Adipose tissue (tissue), 3 donors: Measurements from ENCODE around the gene KRT78. TPM values are rescaled to one million over a fixed set of nuclear protein-coding genes. Genes with fewer than 3 reads are reported as not detected.
A peak's percentile ranks its signal among the peaks of the same experiment; 100 is the strongest.
"Not testable (repeated sequence)": the region's sequence is repeated elsewhere in the genome, so short reads cannot be mapped to it uniquely, and the experiment has no call there.

Source experiments
- H3K27ac ChIP-seq: one replicate; pipeline ENCODE4 v1.5.1; 2013; ENCODE audit warnings: low read depth, low read length
- WGBS, 3 donors: extraction: QIAGEN DNeasy Blood & Tissue Kit; methylation state at CpG; one replicate each; pipeline ENCODE4 v1.1.7; 2013; 5-methylcytosine and 5-hydroxymethylcytosine counted together
- polyA plus RNA-seq, 3 donors: library from polyadenylated mRNA; stranded (reverse); fragments of 200-250 nt; gene quantifications; one replicate each; pipeline ENCODE4 v1.2.3, GENCODE V29; 2013
- donor health status: healthy with polysubstance abuse.
- donor health status: Bipolar disorder and iron deficiency.
- donor health status: healthy.

The KRT78 gene
- polyA plus RNA-seq, 3 donors = 0.12 to 0.98 TPM; not detected in 1

DNA sequence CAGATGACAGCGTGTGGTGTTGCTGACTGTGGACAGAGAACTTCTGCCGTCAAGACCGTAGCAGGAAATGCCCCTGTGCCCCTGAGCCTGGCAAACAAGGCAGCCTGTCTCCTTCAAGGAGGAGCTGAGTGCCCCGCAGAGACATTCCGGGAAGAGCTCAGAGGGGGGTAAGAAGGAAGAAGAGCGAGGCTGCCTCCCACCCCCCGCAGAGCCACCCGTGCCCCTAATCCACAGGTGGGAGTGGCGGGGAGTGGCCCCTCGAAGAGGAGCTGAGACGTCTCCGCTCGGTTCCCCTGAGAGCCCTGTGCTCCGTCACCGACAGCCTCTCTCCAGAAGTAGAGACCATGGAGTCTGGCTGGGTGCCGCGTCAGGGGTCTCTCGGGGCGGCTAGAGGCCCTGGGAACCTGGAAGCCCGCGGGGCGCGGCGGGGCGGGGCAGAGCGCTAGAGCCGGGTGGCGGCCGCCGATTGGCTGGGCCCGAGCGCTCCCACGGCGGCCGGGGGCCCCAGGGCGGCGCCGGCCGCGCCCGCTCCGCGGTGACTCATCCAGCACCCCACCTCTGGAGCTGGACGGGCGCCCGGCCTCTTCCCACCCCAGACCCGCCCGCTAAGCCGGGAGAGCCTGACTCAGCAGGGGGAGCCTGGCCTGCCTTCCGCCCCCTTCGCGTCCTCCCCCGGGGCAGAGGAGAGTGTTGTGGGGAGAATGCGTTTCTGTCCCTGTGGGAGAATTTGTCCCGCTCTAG is 25.2 kb upstream of the KRT78 start:
- 1 to 2% (median 2%) methylated on average over 55 of the region's 55 CpGs for WGBS, 3 donors

GRCh38 chr12:52873513-52873831 is 24.7 kb upstream of the KRT78 start:
- WGBS, 3 donors = 48 to 57% (median 53%) methylated on average over 4 of the region's 4 CpGs
- no peak overlapping the region for H3K27ac ChIP-seq

More for the DNA sequence above, 25.2 kb upstream of the KRT78 start:
- peak overlapping the region; percentile 40 for H3K27ac ChIP-seq

DNA sequence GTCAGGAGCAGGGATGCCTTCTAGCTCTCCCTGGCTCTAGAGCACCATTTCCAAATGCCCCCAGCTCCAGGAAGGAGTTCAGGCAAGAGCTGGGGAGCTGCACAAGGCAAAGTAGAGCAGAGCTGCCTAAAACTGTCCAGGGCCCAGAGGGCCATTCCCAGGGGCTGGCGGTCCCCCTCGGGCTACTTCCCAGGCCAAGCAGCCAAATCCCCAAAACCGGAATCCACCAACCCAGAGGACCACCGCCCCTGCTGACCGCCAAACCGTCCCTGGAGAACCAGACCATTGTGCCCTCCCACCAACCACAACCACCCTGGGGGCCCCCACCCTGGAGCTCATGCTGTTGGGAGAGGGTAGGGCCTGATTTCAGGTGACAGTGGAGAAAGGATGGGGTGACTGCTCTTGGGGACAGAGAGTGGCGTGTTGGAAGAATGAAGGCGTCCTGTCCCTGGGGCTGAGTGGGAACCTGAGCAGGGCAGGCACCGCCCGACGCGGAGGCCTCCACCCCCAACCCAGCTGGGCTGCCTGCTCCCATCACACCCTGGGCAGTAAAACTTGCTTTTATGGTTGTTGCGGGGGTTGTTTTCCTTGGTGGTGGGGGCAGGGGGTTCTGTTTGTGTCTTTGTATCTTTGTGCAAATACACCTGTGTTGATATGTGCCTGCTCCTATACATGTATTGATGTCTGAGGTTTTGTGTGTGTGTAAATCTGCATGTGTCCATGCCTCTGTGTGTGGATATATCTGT is 24.0 kb upstream of the KRT78 start:
- H3K27ac ChIP-seq = no peak overlapping the region
- 86 to 91% (median 90%) methylated on average over 13 of the region's 13 CpGs for WGBS, 3 donors

- WGBS, 3 donors = 45 to 74% (median 47%) methylated on average over 9 of the region's 9 CpGs
- peak overlapping the region; percentile 6 for H3K27ac ChIP-seq
Measured at GRCh38 chr12:52871291-52872039, 22.7 kb upstream of the KRT78 start.

DNA sequence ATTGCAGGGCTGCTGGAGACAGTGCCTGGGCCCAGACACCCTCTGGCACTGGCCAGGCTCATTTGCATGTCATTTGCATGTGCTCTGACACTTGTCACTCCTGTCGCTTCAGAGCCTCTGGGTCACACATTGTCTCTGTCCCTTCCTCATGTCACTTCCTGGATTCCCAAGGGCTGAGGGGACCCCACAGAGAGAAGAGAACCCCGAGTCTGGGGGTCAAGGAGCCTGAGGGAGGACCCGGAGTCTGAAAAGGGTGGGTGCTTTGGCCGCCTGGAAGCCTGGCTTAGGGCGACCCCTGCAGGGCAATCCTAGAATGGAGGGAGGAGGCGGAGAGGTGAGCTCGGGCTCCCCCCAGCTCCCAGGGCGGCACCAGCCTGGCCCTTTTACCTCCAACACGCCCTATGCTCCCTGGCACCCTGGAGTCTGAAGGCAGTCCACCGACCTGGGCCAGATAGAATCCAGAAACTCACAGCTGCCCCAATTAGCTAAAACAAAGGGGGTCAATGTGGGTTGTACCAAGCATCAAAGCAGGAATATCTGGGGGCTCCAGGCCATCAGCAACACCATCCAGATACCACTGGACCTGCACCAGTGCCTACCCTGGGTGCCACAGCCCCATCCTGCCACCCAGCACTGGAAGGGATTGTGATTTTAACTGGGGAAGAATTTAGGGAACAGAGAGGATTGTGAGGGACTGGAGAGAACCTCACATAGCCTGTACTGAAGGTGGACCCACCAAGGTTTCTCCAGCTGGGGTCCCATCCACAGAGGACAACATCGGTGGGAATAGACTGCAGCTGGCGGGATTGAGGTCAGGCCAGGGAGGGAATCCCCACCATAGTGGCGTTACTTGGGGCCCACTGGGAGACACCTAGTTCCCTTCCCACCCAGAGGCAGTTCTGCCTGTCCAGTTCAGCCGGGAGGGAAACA is 21.8 kb upstream of the KRT78 start:
- 34 to 38% (median 37%) methylated on average over 14 of the region's 14 CpGs for WGBS, 3 donors
- no peak overlapping the region for H3K27ac ChIP-seq

DNA sequence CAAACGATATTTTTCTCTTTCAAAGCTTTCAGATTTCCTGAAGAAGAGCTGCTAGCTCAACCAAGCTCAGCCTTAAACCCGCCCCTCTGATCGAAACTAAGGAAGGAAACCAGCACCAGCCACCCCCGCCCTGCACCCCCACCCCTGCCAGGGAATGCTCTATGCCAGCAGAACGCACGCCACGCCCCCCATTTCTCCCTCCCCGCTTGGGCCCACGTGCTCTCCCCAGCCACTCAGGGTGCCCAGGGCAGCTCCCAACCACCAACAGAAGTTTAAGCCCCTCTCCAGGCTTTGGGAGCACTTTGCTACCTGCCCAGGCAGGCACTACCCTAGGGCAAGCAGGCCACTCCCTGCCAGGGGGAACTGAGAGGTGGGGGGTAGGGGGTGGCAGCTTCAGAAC is 18.8 kb upstream of the KRT78 start:
- 20 to 65% (median 30%) methylated on average over 9 of the region's 9 CpGs for WGBS, 3 donors
- no peak overlapping the region for H3K27ac ChIP-seq

GRCh38 chr12:52867152-52867551 is 18.4 kb upstream of the KRT78 start:
- 94 to 95% (median 94%) methylated on average over 5 of the region's 5 CpGs for WGBS, 3 donors
- no peak overlapping the region for H3K27ac ChIP-seq

GRCh38 chr12:52865090-52865944 is 16.5 kb upstream of the KRT78 start:
- H3K27ac ChIP-seq = no peak overlapping the region
- WGBS, 3 donors = 50 to 64% (median 57%) methylated on average over 10 of the region's 10 CpGs

- WGBS, 3 donors = 66 to 79% (median 73%) methylated on average over 2 of the region's 2 CpGs
- H3K27ac ChIP-seq = no peak overlapping the region
Measured at GRCh38 chr12:52862023-52862422, 13.2 kb upstream of the KRT78 start.

DNA sequence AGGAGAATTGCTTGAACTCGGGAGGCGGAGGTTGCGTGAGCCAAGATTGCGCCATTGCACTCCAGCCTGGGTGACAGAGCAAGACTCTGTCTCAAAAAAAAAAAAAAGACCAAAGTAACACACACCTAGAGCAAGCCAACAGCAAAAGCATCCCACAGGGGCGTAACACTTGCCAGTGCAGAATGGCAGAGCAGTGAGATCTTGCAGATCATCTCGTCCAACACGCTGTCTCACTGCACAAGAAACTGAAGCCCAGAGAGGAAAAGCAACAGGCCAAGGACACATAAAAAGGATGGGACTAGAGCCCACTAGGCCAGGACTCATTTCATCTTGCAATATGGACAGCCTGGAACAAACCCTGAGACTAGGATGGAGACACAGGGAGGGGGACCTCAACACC is 12.7 kb upstream of the KRT78 start:
- 83 to 92% (median 84%) methylated on average over 7 of the region's 7 CpGs for WGBS, 3 donors

GRCh38 chr12:52860102-52860823 is 11.5 kb upstream of the KRT78 start:
- WGBS, 3 donors = 61 to 76% (median 70%) methylated on average over 6 of the region's 6 CpGs
- H3K27ac ChIP-seq = no peak overlapping the region

More for the DNA sequence above, 12.7 kb upstream of the KRT78 start:
- no peak overlapping the region for H3K27ac ChIP-seq

DNA sequence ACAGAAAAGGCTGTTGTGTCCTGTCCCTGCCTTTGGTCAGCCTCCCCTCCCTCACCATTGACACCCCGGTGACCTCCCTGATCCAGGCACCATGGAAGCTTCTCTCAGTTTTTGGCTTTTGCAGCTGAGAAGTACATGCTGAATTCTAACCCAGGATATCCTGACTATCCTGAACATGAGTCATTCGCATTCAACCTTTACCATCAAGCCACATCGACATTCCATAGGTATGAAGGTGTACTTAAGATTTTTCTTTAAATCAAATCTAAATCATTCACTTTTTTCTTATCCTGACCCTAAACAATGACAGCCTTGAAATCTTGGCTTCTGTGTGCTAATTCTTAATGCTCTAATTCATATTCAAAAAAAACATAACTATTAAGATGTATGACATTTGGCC is 8.7 kb upstream of the KRT78 start:
- H3K27ac ChIP-seq = no peak overlapping the region
- WGBS, 3 donors = 86 to 93% (median 87%) methylated on average over 3 of the region's 3 CpGs

DNA sequence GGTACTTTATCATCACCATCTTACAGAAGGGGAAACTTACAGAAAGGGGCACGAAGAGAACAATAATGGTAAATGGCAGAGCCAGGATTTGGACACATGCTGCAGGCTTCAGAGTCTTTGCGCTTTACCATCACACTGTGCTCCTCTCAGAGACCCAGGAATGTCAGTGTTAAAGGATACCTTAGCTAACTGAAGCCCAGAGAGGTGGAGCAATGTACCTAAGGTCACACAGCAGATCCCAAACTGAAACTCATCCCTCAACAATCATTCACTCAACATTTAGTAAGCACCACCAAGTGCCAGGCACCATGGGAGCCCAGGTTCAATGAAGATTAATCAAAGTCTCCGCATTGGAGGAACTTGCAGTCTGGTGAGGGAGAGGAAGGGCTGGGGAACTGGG is 8.0 kb upstream of the KRT78 start:
- 83 to 95% (median 86%) methylated on average over 3 of the region's 3 CpGs for WGBS, 3 donors
- no peak overlapping the region for H3K27ac ChIP-seq

GRCh38 chr12:52856077-52856476 is 7.3 kb upstream of the KRT78 start:
- WGBS, 3 donors = 92 to 94% (median 94%) methylated on average over 2 of the region's 2 CpGs
- H3K27ac ChIP-seq = not testable (repeated sequence)

DNA sequence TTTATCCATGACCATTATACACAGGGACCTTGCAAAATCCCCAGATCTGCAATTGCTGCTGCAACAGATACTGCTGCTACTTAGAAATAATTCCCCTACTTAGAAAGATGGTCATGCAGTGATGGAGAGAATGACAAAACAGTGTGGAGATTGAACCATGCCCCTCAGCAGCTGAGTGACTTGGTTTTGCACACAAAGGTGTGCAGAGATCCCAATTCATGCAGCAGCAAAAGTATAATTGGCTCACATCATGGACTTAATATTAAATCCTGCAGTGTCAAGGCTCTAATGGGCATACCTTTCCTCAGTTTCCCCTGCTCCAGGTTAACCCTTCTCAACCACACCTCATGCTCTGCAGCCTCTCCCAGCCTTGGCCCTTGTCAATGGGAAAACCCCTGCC is 3.0 kb upstream of the KRT78 start:
- no peak overlapping the region for H3K27ac ChIP-seq

DNA sequence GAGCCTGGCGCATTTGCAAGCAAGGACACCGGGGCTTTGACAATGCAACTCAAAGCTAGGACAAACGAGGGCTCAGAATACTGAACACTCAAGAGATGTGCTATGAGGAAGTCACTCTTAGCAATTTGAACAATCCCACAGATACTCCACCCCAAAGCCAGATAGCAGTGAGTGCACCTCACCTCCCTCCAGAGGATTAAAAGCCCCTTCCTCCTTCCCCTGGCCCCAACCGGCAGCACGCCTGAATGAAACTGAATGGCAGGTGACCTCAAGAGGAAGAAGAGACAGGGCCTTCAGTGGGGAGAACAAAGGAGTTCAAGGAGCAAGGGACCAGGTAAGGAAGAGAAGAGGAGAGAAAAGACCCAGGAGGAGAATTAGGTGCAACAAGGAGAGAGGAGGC is 1.9 kb upstream of the KRT78 start:
- H3K27ac ChIP-seq = no peak overlapping the region
- 69 to 85% (median 73%) methylated on average over 5 of the region's 5 CpGs for WGBS, 3 donors

DNA sequence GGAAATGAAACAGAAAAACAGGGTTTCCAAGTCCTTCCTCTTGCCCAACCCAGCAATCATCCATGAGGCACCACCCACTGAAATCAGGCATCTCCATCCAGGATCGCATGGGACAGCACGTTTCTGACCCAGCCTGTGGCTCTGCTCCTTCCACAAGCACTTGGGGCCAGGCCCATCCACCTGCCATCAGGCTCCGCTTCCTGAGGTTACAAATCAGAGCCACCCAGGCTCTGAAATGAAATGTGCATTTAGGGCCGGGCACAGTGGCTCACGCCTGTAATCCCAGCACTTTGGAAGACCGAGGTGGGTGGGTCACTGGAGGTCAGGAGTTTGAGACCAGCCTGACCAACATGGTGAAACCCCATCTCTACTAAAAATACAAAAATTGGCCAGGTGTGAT is 717 bp upstream of the KRT78 start:
- H3K27ac ChIP-seq = no peak overlapping the region
- 85 to 87% (median 87%) methylated on average over 6 of the region's 6 CpGs for WGBS, 3 donors
